Liver (tissue), 9 donors: ENCODE measurements around the gene UBE2R2. TPM values are rescaled to one million over a fixed set of nuclear protein-coding genes. Genes with fewer than 3 reads are reported as not detected.

Source experiments
- DNase-seq: peaks from one replicate; pipeline ENCODE4 v3.0.0-alpha.2; 2017; ENCODE audit warnings: low spot score
- H3K27ac ChIP-seq, 2 donors: one replicate each; pipeline ENCODE4 v1.7.0; 2013; ENCODE audit warnings: inconsistent platforms in 2 of 2, low read length in 2 of 2, control low read depth in 1 of 2, low read depth in 1 of 2, mild to moderate bottlenecking in 1 of 2
- H3K27me3 ChIP-seq, 4 donors: one replicate each; pipeline versions ENCODE4 v1.6.1 to v1.7.0; 2013; ENCODE audit warnings: low read length in 3 of 4, inconsistent platforms in 1 of 4, mild to moderate bottlenecking in 1 of 4, moderate library complexity in 1 of 4; ENCODE audit not compliant: control insufficient read depth in 4 of 4, insufficient read depth in 4 of 4
- H3K36me3 ChIP-seq, 4 donors: one replicate each; pipeline versions ENCODE4 v1.6.1 to v1.7.0; 2013; ENCODE audit warnings: low read length in 3 of 4, mild to moderate bottlenecking in 3 of 4, low read depth in 1 of 4, moderate library complexity in 1 of 4; ENCODE audit not compliant: control insufficient read depth in 4 of 4, insufficient read depth in 3 of 4
- H3K4me1 ChIP-seq, 4 donors: one replicate each; pipeline versions ENCODE4 v1.6.1 to v1.7.0; 2013; ENCODE audit warnings: low read length in 3 of 4, mild to moderate bottlenecking in 3 of 4, moderate library complexity in 1 of 4; ENCODE audit not compliant: control insufficient read depth in 4 of 4, insufficient read depth in 4 of 4
- H3K4me3 ChIP-seq, 3 donors: one replicate each; pipeline versions ENCODE4 v1.6.1 to v1.7.0; 2013; ENCODE audit warnings: low read length in 3 of 3, control low read depth in 1 of 3, low read depth in 1 of 3, mild to moderate bottlenecking in 1 of 3
- H3K9ac ChIP-seq, 2 donors: one replicate each; pipeline ENCODE4 v1.7.0; 2013; ENCODE audit warnings: low read length in 2 of 2, mild to moderate bottlenecking in 2 of 2, moderate library complexity in 2 of 2, control low read depth in 1 of 2, low read depth in 1 of 2
- H3K9me3 ChIP-seq, 4 donors: one replicate each; pipeline versions ENCODE4 v1.6.1 to v1.7.0; 2013; ENCODE audit warnings: low read length in 3 of 4; ENCODE audit not compliant: control insufficient read depth in 4 of 4
- ATF3 ChIP-seq: IDR thresholded peaks from 2 replicates; pipeline ENCODE4 v1.6.1; 2016; ENCODE audit warnings: antibody characterized with exemption
- CTCF ChIP-seq: fragments of 150-350 bp; IDR thresholded peaks from 2 replicates; pipeline ENCODE4 v1.5.1; 2017; ENCODE audit warnings: improper control_type of control experiment, low read depth, low read length; ENCODE audit not compliant: missing input control
- EGR1 ChIP-seq, 2 donors: IDR thresholded peaks; 2 replicates each; pipeline ENCODE4 v1.6.1; 2016 to 2018; ENCODE audit warnings: antibody characterized with exemption in 2 of 2, low read depth in 2 of 2
- FOXA1 ChIP-seq: IDR thresholded peaks from 2 replicates; pipeline ENCODE4 v1.6.1; 2016; ENCODE audit warnings: antibody characterized with exemption
- FOXA2 ChIP-seq: IDR thresholded peaks from 2 replicates; pipeline ENCODE4 v1.6.1; 2016; ENCODE audit warnings: antibody characterized with exemption
- GABPA ChIP-seq, 2 donors: IDR thresholded peaks in 1 of 2; conservative IDR thresholded peaks in 1 of 2; 2 replicates each; pipeline ENCODE4 v1.6.1; 2016; ENCODE audit warnings: antibody characterized with exemption in 2 of 2, mild to moderate bottlenecking in 1 of 2, moderate library complexity in 1 of 2
- HNF4A ChIP-seq, 2 donors: conservative IDR thresholded peaks; 2 replicates each; pipeline ENCODE4 v1.6.1; 2016; ENCODE audit warnings: antibody characterized with exemption in 2 of 2, mild to moderate bottlenecking in 2 of 2
- HNF4G ChIP-seq: IDR thresholded peaks from 2 replicates; pipeline ENCODE4 v1.6.1; 2016; ENCODE audit warnings: antibody characterized with exemption
- JUND ChIP-seq, 2 donors: IDR thresholded peaks; 2 replicates each; pipeline ENCODE4 v1.6.1; 2016; ENCODE audit warnings: antibody characterized with exemption in 2 of 2
- NR2F2 ChIP-seq: IDR thresholded peaks from 2 replicates; pipeline ENCODE4 v1.6.1; 2016; ENCODE audit warnings: antibody characterized with exemption
- RAD21 ChIP-seq, 2 donors: IDR thresholded peaks; 2 replicates each; pipeline ENCODE4 v1.6.1; 2016; ENCODE audit warnings: antibody characterized with exemption in 2 of 2, mild to moderate bottlenecking in 2 of 2
- RXRA ChIP-seq, 2 donors: IDR thresholded peaks; 2 replicates each; pipeline ENCODE4 v1.6.1; 2017 to 2018; ENCODE audit warnings: antibody characterized with exemption in 2 of 2, mild to moderate bottlenecking in 1 of 2
- SP1 ChIP-seq: IDR thresholded peaks from 2 replicates; pipeline ENCODE4 v1.6.1; 2018; ENCODE audit warnings: antibody characterized with exemption, mild to moderate bottlenecking
- YY1 ChIP-seq: IDR thresholded peaks from 2 replicates; pipeline ENCODE4 v1.6.1; 2016; ENCODE audit warnings: antibody characterized with exemption, mild to moderate bottlenecking
- WGBS: extraction: QIAGEN DNeasy Blood & Tissue Kit; methylation state at CpG from one replicate; pipeline ENCODE4 v1.1.7; 2013; 5-methylcytosine and 5-hydroxymethylcytosine counted together
- polyA plus RNA-seq, 2 donors: library from polyadenylated mRNA; stranded (reverse) in 1 of 2; unstranded in 1 of 2; fragments of 200-250 nt in 1 of 2; fragments of >200 nt in 1 of 2; fragmentation: Nextera tagmentation in 1 of 2; extraction: Ambion mirVana in 1 of 2; gene quantifications; one replicate each; pipeline versions ENCODE4 v1.2.1 to v1.2.3, GENCODE V29; 2013 to 2015
- total RNA-seq, 2 donors: library from RNA; depleted of rRNA; stranded (reverse); fragments of >200 nt; gene quantifications; one replicate each; pipeline ENCODE4 v1.2.3, GENCODE V29; 2014
- TF ChIP-seq, protein P1 (sequence below): IDR thresholded peaks from 2 replicates; pipeline ENCODE4 v1.6.1; 2016; ENCODE audit warnings: antibody characterized with exemption
- TF ChIP-seq, protein P2 (sequence below): IDR thresholded peaks from 2 replicates; pipeline ENCODE4 v1.6.1; 2016; ENCODE audit warnings: antibody characterized with exemption, mild to moderate bottlenecking
- TF ChIP-seq, protein P3 (sequence below): IDR thresholded peaks from 2 replicates; pipeline ENCODE4 v1.6.1; 2016; ENCODE audit warnings: antibody characterized with exemption
- donor health status: healthy.
- donor health status: healthy.
- donor health status: healthy.
- donor health status: healthy.
- donor health status: healthy.

The UBE2R2 gene
- total and polyA plus RNA-seq, 4 donors = 10.8 to 15.0 (median 14.2) TPM

- Histone ChIP-seq H3K27ac (no peak overlapping the region), H3K4me3 (no peak overlapping the region), H3K4me1 (no peaks in the 10 kb centered on the region), H3K36me3 (no peaks in the 10 kb centered on the region), H3K27me3 (no peaks in the 10 kb centered on the region), H3K9ac (no peak overlapping the region), H3K9me3 (no peaks in the 10 kb centered on the region)
- 96% methylated on average over 8 of the region's 8 CpGs for WGBS
- TF ChIP-seq SP1 = no peak
- no peak for TF ChIP-seq HNF4A (conservative IDR thresholded peaks at IDR 0.05)
- TF ChIP-seq, protein P1, sequence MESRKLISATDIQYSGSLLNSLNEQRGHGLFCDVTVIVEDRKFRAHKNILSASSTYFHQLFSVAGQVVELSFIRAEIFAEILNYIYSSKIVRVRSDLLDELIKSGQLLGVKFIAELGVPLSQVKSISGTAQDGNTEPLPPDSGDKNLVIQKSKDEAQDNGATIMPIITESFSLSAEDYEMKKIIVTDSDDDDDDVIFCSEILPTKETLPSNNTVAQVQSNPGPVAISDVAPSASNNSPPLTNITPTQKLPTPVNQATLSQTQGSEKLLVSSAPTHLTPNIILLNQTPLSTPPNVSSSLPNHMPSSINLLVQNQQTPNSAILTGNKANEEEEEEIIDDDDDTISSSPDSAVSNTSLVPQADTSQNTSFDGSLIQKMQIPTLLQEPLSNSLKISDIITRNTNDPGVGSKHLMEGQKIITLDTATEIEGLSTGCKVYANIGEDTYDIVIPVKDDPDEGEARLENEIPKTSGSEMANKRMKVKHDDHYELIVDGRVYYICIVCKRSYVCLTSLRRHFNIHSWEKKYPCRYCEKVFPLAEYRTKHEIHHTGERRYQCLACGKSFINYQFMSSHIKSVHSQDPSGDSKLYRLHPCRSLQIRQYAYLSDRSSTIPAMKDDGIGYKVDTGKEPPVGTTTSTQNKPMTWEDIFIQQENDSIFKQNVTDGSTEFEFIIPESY = no peak
- TF ChIP-seq NR2F2 = no peak
- TF ChIP-seq HNF4G = no peak
- TF ChIP-seq, protein P2, sequence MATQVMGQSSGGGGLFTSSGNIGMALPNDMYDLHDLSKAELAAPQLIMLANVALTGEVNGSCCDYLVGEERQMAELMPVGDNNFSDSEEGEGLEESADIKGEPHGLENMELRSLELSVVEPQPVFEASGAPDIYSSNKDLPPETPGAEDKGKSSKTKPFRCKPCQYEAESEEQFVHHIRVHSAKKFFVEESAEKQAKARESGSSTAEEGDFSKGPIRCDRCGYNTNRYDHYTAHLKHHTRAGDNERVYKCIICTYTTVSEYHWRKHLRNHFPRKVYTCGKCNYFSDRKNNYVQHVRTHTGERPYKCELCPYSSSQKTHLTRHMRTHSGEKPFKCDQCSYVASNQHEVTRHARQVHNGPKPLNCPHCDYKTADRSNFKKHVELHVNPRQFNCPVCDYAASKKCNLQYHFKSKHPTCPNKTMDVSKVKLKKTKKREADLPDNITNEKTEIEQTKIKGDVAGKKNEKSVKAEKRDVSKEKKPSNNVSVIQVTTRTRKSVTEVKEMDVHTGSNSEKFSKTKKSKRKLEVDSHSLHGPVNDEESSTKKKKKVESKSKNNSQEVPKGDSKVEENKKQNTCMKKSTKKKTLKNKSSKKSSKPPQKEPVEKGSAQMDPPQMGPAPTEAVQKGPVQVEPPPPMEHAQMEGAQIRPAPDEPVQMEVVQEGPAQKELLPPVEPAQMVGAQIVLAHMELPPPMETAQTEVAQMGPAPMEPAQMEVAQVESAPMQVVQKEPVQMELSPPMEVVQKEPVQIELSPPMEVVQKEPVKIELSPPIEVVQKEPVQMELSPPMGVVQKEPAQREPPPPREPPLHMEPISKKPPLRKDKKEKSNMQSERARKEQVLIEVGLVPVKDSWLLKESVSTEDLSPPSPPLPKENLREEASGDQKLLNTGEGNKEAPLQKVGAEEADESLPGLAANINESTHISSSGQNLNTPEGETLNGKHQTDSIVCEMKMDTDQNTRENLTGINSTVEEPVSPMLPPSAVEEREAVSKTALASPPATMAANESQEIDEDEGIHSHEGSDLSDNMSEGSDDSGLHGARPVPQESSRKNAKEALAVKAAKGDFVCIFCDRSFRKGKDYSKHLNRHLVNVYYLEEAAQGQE = no peak
- DNase-seq = no peak
Observed at GRCh38 chr9:33797837-33798236, 19.1 kb upstream of the UBE2R2 start.

DNA sequence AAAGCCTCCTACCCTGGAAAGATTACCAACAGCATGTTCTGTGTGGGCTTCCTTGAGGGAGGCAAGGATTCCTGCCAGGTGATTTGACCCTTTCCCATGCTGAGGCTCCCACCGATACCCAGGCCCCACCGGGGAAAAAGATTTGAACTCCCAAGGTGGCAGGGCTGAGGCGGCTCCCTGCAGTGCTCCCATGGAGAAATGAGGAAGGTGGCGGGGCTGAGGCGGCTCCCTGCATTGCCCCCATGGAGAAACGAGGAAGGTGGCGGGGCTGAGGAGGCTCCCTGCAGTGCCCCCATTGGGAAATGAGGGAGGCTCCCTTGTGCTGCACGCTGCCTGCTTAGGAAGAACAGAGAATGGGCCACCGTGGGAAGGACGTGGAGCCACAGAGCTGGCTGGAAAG lies 18.4 kb upstream of the UBE2R2 start:
- WGBS = 93% methylated on average over 10 of the region's 10 CpGs
- Histone ChIP-seq H3K9me3 (no peaks in the 10 kb centered on the region), H3K27ac (no peak overlapping the region), H3K4me1 (no peaks in the 10 kb centered on the region), H3K9ac (no peak overlapping the region), H3K4me3 (no peak overlapping the region), H3K36me3 (no peaks in the 10 kb centered on the region), H3K27me3 (no peaks in the 10 kb centered on the region)
- DNase-seq = no peak
- TF ChIP-seq FOXA2 (no peak), ATF3 (no peak)

DNA sequence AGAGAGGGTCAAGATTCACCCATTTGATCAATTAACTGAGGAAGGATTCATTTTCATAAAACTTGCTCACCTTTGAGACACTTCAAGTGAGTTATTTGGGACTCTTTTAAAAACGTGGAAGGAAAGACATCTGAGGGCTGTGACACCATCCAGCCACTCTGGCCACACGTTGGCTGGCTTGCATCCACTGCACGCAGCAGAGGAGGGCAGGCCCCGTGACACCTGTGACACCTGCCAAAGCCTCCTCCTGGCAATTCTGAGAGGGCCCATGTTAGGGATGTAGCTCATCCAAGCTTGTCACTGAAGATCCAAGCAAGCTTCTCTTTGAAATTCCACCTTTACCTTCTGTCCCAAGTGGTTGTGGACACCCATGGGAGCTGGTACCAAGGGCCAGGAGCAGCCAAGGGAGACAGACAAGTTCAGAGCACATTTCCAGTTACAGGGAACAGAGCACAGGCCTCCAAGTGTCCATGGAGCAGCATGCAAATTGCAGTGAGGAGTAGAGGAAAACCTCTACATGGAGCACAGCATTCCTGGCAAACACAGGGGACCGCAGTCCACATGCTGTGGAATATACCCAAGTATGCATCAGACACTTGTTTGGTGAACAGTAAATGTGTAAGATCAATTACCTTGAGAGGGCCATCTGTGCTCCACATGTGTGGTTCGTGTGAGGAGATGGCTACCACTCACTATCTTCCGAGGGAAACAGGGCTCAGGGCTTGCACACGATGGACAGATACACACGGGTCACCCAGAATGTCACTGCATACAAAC lies 16.8 kb upstream of the UBE2R2 start:
- H3K9ac ChIP-seq = no peak overlapping the region
- no peaks in the 10 kb centered on the region for H3K9me3 ChIP-seq
- H3K27ac ChIP-seq = no peak overlapping the region
- no peak overlapping the region for H3K4me3 ChIP-seq
- no peaks in the 10 kb centered on the region for H3K4me1 ChIP-seq
- no peak for DNase-seq
- no peaks in the 10 kb centered on the region for H3K36me3 ChIP-seq
- H3K27me3 ChIP-seq = no peaks in the 10 kb centered on the region
- WGBS = 83% methylated on average over 9 of the region's 9 CpGs
- no peak for TF ChIP-seq EGR1 (IDR thresholded peaks at IDR 0.05; ENCODE audit: low read depth in 2 of 2)
- no peak for TF ChIP-seq GABPA (IDR thresholded peaks at IDR 0.05 in 1 of 2, conservative IDR thresholded peaks at IDR 0.05 in 1 of 2)
- no peak for TF ChIP-seq SP1
- TF ChIP-seq, protein P3, sequence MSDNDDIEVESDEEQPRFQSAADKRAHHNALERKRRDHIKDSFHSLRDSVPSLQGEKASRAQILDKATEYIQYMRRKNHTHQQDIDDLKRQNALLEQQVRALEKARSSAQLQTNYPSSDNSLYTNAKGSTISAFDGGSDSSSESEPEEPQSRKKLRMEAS = no peak
- no peak for TF ChIP-seq JUND (IDR thresholded peaks at IDR 0.05)
- TF ChIP-seq NR2F2 = no peak
- TF ChIP-seq YY1 = no peak
- TF ChIP-seq HNF4A (conservative IDR thresholded peaks at IDR 0.05) = no peak
- no peak for TF ChIP-seq CTCF
- TF ChIP-seq ATF3 = no peak
- no peak for TF ChIP-seq RXRA (IDR thresholded peaks at IDR 0.05)
- TF ChIP-seq FOXA1 = no peak
- no peak for TF ChIP-seq RAD21 (IDR thresholded peaks at IDR 0.05)
- TF ChIP-seq, protein P1 = no peak
